ENCODE results near the gene CEP135.

DNA sequence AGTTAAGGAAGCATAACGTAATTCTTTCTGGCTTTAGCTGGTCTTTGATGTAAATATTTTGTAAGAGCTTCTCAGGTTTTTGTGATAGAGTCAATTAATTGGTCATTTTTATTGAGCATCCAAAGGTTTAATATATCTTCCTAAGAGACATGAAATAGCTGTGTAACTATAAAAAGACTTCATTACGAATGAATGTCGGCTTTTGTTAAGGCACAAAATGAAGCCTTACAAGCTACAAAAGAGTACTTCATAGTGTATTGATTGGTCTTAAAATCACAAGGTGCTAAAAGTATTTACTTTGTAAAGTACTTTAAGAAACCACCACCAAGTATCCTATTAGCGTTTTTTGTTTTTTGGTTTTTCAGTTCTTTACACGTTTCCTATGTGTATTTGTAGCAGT, 104.2 kb downstream of the CEP135 start:
- TF ChIP-seq, protein P1, sequence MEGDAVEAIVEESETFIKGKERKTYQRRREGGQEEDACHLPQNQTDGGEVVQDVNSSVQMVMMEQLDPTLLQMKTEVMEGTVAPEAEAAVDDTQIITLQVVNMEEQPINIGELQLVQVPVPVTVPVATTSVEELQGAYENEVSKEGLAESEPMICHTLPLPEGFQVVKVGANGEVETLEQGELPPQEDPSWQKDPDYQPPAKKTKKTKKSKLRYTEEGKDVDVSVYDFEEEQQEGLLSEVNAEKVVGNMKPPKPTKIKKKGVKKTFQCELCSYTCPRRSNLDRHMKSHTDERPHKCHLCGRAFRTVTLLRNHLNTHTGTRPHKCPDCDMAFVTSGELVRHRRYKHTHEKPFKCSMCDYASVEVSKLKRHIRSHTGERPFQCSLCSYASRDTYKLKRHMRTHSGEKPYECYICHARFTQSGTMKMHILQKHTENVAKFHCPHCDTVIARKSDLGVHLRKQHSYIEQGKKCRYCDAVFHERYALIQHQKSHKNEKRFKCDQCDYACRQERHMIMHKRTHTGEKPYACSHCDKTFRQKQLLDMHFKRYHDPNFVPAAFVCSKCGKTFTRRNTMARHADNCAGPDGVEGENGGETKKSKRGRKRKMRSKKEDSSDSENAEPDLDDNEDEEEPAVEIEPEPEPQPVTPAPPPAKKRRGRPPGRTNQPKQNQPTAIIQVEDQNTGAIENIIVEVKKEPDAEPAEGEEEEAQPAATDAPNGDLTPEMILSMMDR (IDR thresholded peaks at IDR 0.05) = no peak
- TF ChIP-seq POLR2A (IDR thresholded peaks at IDR 0.05) = no peak

Measured in uterus (tissue), 2 donors.